GM12878 (cell line): ENCODE measurements around the gene ARF3. TPM values are rescaled to one million over a fixed set of nuclear protein-coding genes. Genes with fewer than 3 reads are reported as not detected.

ENCODE experiments used
- ATAC-seq: fragments of 200-7000 bp; cut with Tn5 transposase; 3 replicates; pipeline ENCODE4 v1.9.1; 2020; ENCODE audit warnings: mild to moderate bottlenecking, moderate library complexity
- BruUV-seq: library from RNA; stranded (reverse); fragments of 400-500 nt; replicated peaks from 2 replicates; lab custom pipeline; 2021; lab: Mats Ljungman, UMichigan
- CTCF ChIA-PET: fragments of 300-600 bp; sonication (Branson Sonifier 250); formaldehyde crosslinking; extraction: SDS; loops from one replicate; lab custom pipeline; 2021; ENCODE audit warnings: inconsistent platforms; lab: Yijun Ruan, JAX
- POLR2A ChIA-PET: fragments of 350-600 bp; formaldehyde crosslinking; extraction: SDS; loops from one replicate; lab custom pipeline; 2021; ENCODE audit warnings: inconsistent platforms; lab: Charles Lee
- RAD21 ChIA-PET: fragments of 300-600 bp; sonication (Branson Sonifier 250); formaldehyde crosslinking; loops from one replicate; lab custom pipeline; 2023; ENCODE audit warnings: antibody characterized with exemption; ENCODE audit not compliant: unreplicated experiment; lab: Charles Lee
- SMC1A ChIA-PET: fragments of 300-600 bp; sonication (Branson Sonifier 250); formaldehyde crosslinking; loops from one replicate; lab custom pipeline; 2023; ENCODE audit not compliant: unreplicated experiment, uncharacterized antibody; lab: Charles Lee
- DNase-seq: peaks from one replicate; pipeline ENCODE4 v3.0.0-alpha.2; 2011; ENCODE audit warnings: low read depth, low spot score
- FAIRE-seq: peaks from 3 replicates; lab custom pipeline; 2011; peaks lifted over from hg19 to GRCh38; lab: Jason Lieb, UNC
- H2AFZ ChIP-seq: 2 replicates; pipeline ENCODE4 v1.6.0; 2011; ENCODE audit warnings: low read depth, low read length, control low read depth; ENCODE audit not compliant: control insufficient read depth
- H3K27ac ChIP-seq: 2 replicates; pipeline ENCODE4 v1.5.1; 2011; ENCODE audit warnings: control low read depth; ENCODE audit not compliant: control insufficient read depth, insufficient read depth
- H3K27me3 ChIP-seq, 2 experiments: replicated peaks in 1 of 2; 2 replicates each; pipeline versions ENCODE4 v1.6.0 to v1.6.1; 2011; ENCODE audit warnings: low read length in 1 of 2; ENCODE audit not compliant: control insufficient read depth in 2 of 2, insufficient read depth in 2 of 2
- H3K36me3 ChIP-seq, 2 experiments: 2 replicates each; pipeline ENCODE4 v1.5.1; 2011; ENCODE audit warnings: low read length in 1 of 2; ENCODE audit not compliant: control insufficient read depth in 2 of 2, insufficient read depth in 2 of 2
- H3K4me1 ChIP-seq: 2 replicates; pipeline ENCODE4 v1.6.1; 2011; ENCODE audit warnings: mild to moderate bottlenecking, low read length, moderate library complexity, mixed read lengths; ENCODE audit not compliant: control insufficient read depth, insufficient read depth
- H3K4me2 ChIP-seq: 2 replicates; pipeline ENCODE4 v1.6.0; 2011; ENCODE audit warnings: control low read depth; ENCODE audit not compliant: control insufficient read depth, insufficient read depth
- H3K4me3 ChIP-seq: fragments of 200-600 bp; sonication (generic); 2 replicates; pipeline ENCODE4 v1.5.1; 2016
- H3K79me2 ChIP-seq: 2 replicates; pipeline ENCODE4 v1.6.0; 2011; ENCODE audit warnings: low read length; ENCODE audit not compliant: control insufficient read depth, insufficient read depth
- H3K9ac ChIP-seq: 2 replicates; pipeline ENCODE4 v1.8.0; 2011; ENCODE audit warnings: low read length, control low read depth, mixed read lengths; ENCODE audit not compliant: control insufficient read depth, insufficient read depth
- H3K9me3 ChIP-seq: replicated peaks from 3 replicates; pipeline ENCODE4 v1.5.1; 2011; ENCODE audit warnings: mild to moderate bottlenecking, low read length; ENCODE audit not compliant: control insufficient read depth, insufficient read depth
- H4K20me1 ChIP-seq: 2 replicates; pipeline ENCODE4 v1.6.0; 2011; ENCODE audit not compliant: control insufficient read depth, insufficient read depth
- BACH1 ChIP-seq: fragments of 450-650 bp; IDR thresholded peaks from 2 replicates; pipeline ENCODE4 v1.6.1; 2017; ENCODE audit warnings: mild to moderate bottlenecking, borderline replicate concordance
- CREM ChIP-seq: IDR thresholded peaks from 2 replicates; pipeline ENCODE4 v1.6.1; 2014; ENCODE audit warnings: antibody characterized with exemption, low read depth
- E2F8 ChIP-seq: fragments of 450-650 bp; IDR thresholded peaks from 2 replicates; pipeline ENCODE4 v1.6.1; 2018; ENCODE audit warnings: mild to moderate bottlenecking, low read depth, moderate library complexity; ENCODE audit not compliant: partially characterized antibody
- E4F1 ChIP-seq: fragments of 450-650 bp; IDR thresholded peaks from 2 replicates; pipeline ENCODE4 v1.6.1; 2018; ENCODE audit warnings: borderline replicate concordance, mild to moderate bottlenecking; ENCODE audit not compliant: partially characterized antibody
- PML ChIP-seq: IDR thresholded peaks from 2 replicates; pipeline ENCODE4 v1.6.1; 2012; ENCODE audit warnings: low read length, inconsistent platforms
- POLR2A ChIP-seq: IDR thresholded peaks from 2 replicates; pipeline ENCODE4 v1.6.1; 2011; ENCODE audit warnings: low read depth, mild to moderate bottlenecking, low read length
- RAD21 ChIP-seq: IDR thresholded peaks from 2 replicates; pipeline ENCODE4 v1.6.1; 2011; ENCODE audit warnings: mild to moderate bottlenecking, low read depth, low read length, moderate library complexity; ENCODE audit not compliant: insufficient read depth
- STAT3 ChIP-seq: IDR thresholded peaks from 2 replicates; pipeline ENCODE4 v1.6.1; 2011; ENCODE audit warnings: low read depth, low read length, improper control_type of control experiment
- SUZ12 ChIP-seq: fragments of 200-600 bp; sonication (generic); IDR thresholded peaks from one replicate; pipeline ENCODE4 v1.6.1; 2018; ENCODE audit warnings: antibody characterized with exemption, mild to moderate bottlenecking; ENCODE audit not compliant: unreplicated experiment
- ZNF217 ChIP-seq: fragments of 450-650 bp; IDR thresholded peaks from 2 replicates; pipeline ENCODE4 v1.6.1; 2017; ENCODE audit warnings: antibody characterized with exemption, mild to moderate bottlenecking
- ZNF622 ChIP-seq: fragments of 450-650 bp; IDR thresholded peaks from 2 replicates; pipeline ENCODE4 v1.6.1; 2017; ENCODE audit warnings: mild to moderate bottlenecking, inconsistent platforms
- WGBS: methylation state at CpG from one replicate; pipeline ENCODE4 v1.1.6; 2016; ENCODE audit warnings: low lambda C conversion rate; ENCODE audit not compliant: insufficient replicate concordance, insufficient coverage; ENCODE audit errors: missing lambda C conversion rate; 5-methylcytosine and 5-hydroxymethylcytosine counted together
- in situ Hi-C: fragments of 300-500 bp; cut with MboI; formaldehyde crosslinking; loops from 9 replicates; pipeline ENCODE4 v1.14.3; 2018; ENCODE audit warnings: mixed read lengths
- intact Hi-C: fragments of 100-400 bp; cut with micrococcal nuclease; formaldehyde crosslinking; loops from one replicate; pipeline ENCODE4 v1.14.2; 2022; ENCODE audit not compliant: unreplicated experiment
- polyA plus RNA-seq, 11 experiments: library from polyadenylated mRNA; depleted of rRNA in 4 of 11; unstranded in 6 of 11; stranded (reverse) in 5 of 11; fragments of >200 nt; fragmentation: Nextera tagmentation in 4 of 11; fragmentation: Illumina TruSeq in 1 of 11; extraction: Ambion mirVana in 4 of 11; extraction: Trizol in 1 of 11; gene quantifications; 1 replicate in 1 of 11; 2 replicates in 10 of 11; pipeline versions ENCODE4 v1.2.1 to v1.2.3, GENCODE V29; 2011 to 2016; ENCODE audit warnings: inconsistent platforms in 2 of 11, missing spikeins in 2 of 11, low read depth in 1 of 11
- total RNA-seq, 4 experiments: library from RNA; depleted of rRNA in 3 of 4; stranded (reverse); fragments of >200 nt in 3 of 4; fragmentation: Illumina TruSeq in 1 of 4; extraction: Trizol in 1 of 4; gene quantifications; 2 replicates each; pipeline versions ENCODE4 v1.2.1 to v1.2.3, GENCODE V29; 2013 to 2021

ARF3 gene
- total and polyA plus RNA-seq, 10 of the 15 experiments (the other 5 are each of a cell fraction or from before 2014, with no cell fraction given) = 8.7 to 263 (median 74.4) TPM

GRCh38 chr12:48981757-48982157, 24.5 kb upstream of the ARF3 start:
- RAD21 ChIA-PET = no interaction called here
- H3K4me3 ChIP-seq = no peak overlapping the region
- DNase-seq = no peak
- CTCF ChIA-PET = interaction anchor here (0.7 to 9.5 kb wide), 5 partner anchors 11 to 129 kb away, joined by 3 to 106 read pairs (median 23); partner anchors contain the start of genes DDX23 and WNT10B
- no peak overlapping the region for H2AFZ ChIP-seq
- SMC1A ChIA-PET = interaction anchor here (3.2 kb wide), 1 partner anchor 129 kb away, joined by 13 read pairs; the partner anchor contains the start of gene DDX23
- H3K4me1 ChIP-seq = peaks cover 34% of the 10 kb centered on the region
- BruUV-seq = no TSS peak
- POLR2A ChIA-PET = no interaction called here
- intact Hi-C loops = no loop called here
- no peaks in the 10 kb centered on the region for H3K36me3 ChIP-seq
- no peak for TF ChIP-seq CREM
- TF ChIP-seq RAD21 = no peak
- TF ChIP-seq ZNF217 = no peak
- TF ChIP-seq SUZ12 = no peak
- TF ChIP-seq PML = no peak
- TF ChIP-seq POLR2A = no peak
- no peak for TF ChIP-seq BACH1
- no peak for TF ChIP-seq E2F8
- TF ChIP-seq ZNF622 = no peak
- TF ChIP-seq STAT3 = no peak
- no peak for TF ChIP-seq E4F1
- TF ChIP-seq, all 136 proteins: peak for 0
- ATAC-seq (no peak), FAIRE-seq (no peak)
- peaks cover 26 to 43% of the 10 kb centered on the region in 2 experiments for H3K27me3 ChIP-seq
- H4K20me1 ChIP-seq = no peaks in the 10 kb centered on the region; the same call in 1 of the 2 replicates
- H3K9me3 ChIP-seq = no peaks in the 10 kb centered on the region
- H3K4me2 ChIP-seq = no peak overlapping the region; the same call in 1 of the 2 replicates
- H3K27ac ChIP-seq = no peak overlapping the region
- 51% methylated on average over 13 of the region's 13 CpGs for WGBS
- in situ Hi-C loops = no loop called here
- no peaks in the 10 kb centered on the region for H3K79me2 ChIP-seq
- no peak overlapping the region for H3K9ac ChIP-seq
